ENCODE results near the gene HIRIP3. TPM values are rescaled to one million over a fixed set of nuclear protein-coding genes. Genes with fewer than 3 reads are reported as not detected.

Gene HIRIP3
- total RNA-seq, 1 donor from 2014 or later, result 20.9 TPM

- H3K4me1 Mint-ChIP-seq (ENCODE audit: unreplicated experiment), result peaks cover 27% of the 10 kb centered on the region
- H3K9me3 Mint-ChIP-seq, result peaks cover 5% of the 10 kb centered on the region
- peak within 1 kb of the TSS; percentile 93 for H3K4me3 Mint-ChIP-seq
- peak within 1 kb of the TSS; percentile 80 for H3K27ac Mint-ChIP-seq
- TF ChIP-seq CTCF (conservative IDR thresholded peaks at IDR 0.05), result no peak
- peak; percentile 100 for DNase-seq (ENCODE audit: extremely low spot score, unreplicated experiment)
- H3K36me3 Mint-ChIP-seq, result peaks cover 24% of the 10 kb centered on the region
- no peaks in the 10 kb centered on the region for H3K27me3 Mint-ChIP-seq
These were observed 21.8 kb downstream of the HIRIP3 start, which contains the start of gene TAOK2 for GRCh38 chr16:29973384-29974246. TAOK2 (plus strand) TSS chr16:29973868; CDS start chr16:29977773, 3,905 bp downstream.

- no peak for TF ChIP-seq CTCF (conservative IDR thresholded peaks at IDR 0.05)
- no peaks in the 10 kb centered on the region for H3K27me3 Mint-ChIP-seq
- peaks cover 28% of the 10 kb centered on the region for H3K36me3 Mint-ChIP-seq
- peaks cover 5% of the 10 kb centered on the region for H3K9me3 Mint-ChIP-seq
- peak overlapping the region; percentile 93 for H3K4me3 Mint-ChIP-seq
- no peak for DNase-seq (ENCODE audit: extremely low spot score, unreplicated experiment)
- H3K4me1 Mint-ChIP-seq (ENCODE audit: unreplicated experiment), result peaks cover 29% of the 10 kb centered on the region
- H3K27ac Mint-ChIP-seq, result peak overlapping the region; percentile 73
These were observed 22.4 kb downstream of the HIRIP3 start for GRCh38 chr16:29972992-29973383.

GRCh38 chr16:29972500-29972899 lies 22.9 kb downstream of the HIRIP3 start:
- no peak for DNase-seq (ENCODE audit: extremely low spot score, unreplicated experiment)
- Mint-ChIP-seq H3K27me3 (no peaks in the 10 kb centered on the region), H3K9me3 (peaks cover 5% of the 10 kb centered on the region), H3K4me1 (ENCODE audit: unreplicated experiment) (peaks cover 29% of the 10 kb centered on the region), H3K4me3 (no peak overlapping the region), H3K27ac (no peak overlapping the region), H3K36me3 (peaks cover 28% of the 10 kb centered on the region)
- TF ChIP-seq CTCF (conservative IDR thresholded peaks at IDR 0.05), result no peak

GRCh38 chr16:29971304-29971703 lies 24.1 kb downstream of the HIRIP3 start:
- Mint-ChIP-seq H3K4me3 (no peak overlapping the region), H3K9me3 (peaks cover 5% of the 10 kb centered on the region), H3K27ac (no peak overlapping the region), H3K27me3 (no peaks in the 10 kb centered on the region), H3K4me1 (ENCODE audit: unreplicated experiment) (peaks cover 19% of the 10 kb centered on the region), H3K36me3 (peaks cover 28% of the 10 kb centered on the region)
- no peak for TF ChIP-seq CTCF (conservative IDR thresholded peaks at IDR 0.05)
- DNase-seq (ENCODE audit: extremely low spot score, unreplicated experiment), result no peak

- H3K4me3 Mint-ChIP-seq, result no peak overlapping the region
- peaks cover 3% of the 10 kb centered on the region for H3K9me3 Mint-ChIP-seq
- H3K27me3 Mint-ChIP-seq, result no peaks in the 10 kb centered on the region
- no peak for TF ChIP-seq CTCF (conservative IDR thresholded peaks at IDR 0.05)
- H3K36me3 Mint-ChIP-seq, result peaks cover 18% of the 10 kb centered on the region
- peaks cover 6% of the 10 kb centered on the region for H3K4me1 Mint-ChIP-seq (ENCODE audit: unreplicated experiment)
- DNase-seq (ENCODE audit: extremely low spot score, unreplicated experiment), result no peak
- H3K27ac Mint-ChIP-seq, result no peak overlapping the region
These were observed 27.2 kb downstream of the HIRIP3 start for GRCh38 chr16:29968205-29968604.
